Measurements from ENCODE around the gene INAFM2.

DNA sequence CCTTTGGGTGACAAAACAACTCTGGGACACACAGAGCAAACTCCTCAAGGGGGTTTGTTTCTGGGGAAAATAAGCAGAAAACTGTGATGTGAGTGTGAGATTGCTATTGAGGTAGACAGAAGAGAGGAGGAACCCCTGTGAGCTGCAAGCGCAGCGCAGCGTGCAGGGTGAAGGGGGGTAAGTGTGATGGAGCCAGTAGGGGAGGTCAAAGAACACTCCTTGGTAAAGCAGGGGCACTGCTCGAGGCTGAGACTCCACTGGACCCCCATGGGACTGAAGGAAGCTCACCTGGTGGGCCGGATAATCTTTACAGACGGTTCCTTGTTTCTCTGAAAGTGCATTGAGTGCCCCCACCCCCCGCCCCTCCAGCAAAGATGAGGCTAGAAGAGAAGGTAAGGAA, 7.5 kb downstream of the INAFM2 start:
- TF ChIP-seq CTCF (conservative IDR thresholded peaks at IDR 0.05; ENCODE audit: low read depth, low read length) (no peak), MAZ (IDR thresholded peaks at IDR 0.05; ENCODE audit: borderline replicate concordance, low read depth, low read length) (no peak)
